WTC11 (cell line): Measurements from ENCODE around the gene CYP3A4. TPM values are rescaled to one million over a fixed set of nuclear protein-coding genes. Genes with fewer than 3 reads are reported as not detected.

Experiments used
- ATAC-seq: fragments of 200-7000 bp; cut with Tn5 transposase; 2 replicates; pipeline ENCODE4 v1.10.0; 2021; ENCODE audit warnings: mild to moderate bottlenecking, moderate library complexity
- CTCF ChIA-PET: fragments of 300-600 bp; sonication (Branson Sonifier 250); formaldehyde crosslinking; loops from one replicate; lab custom pipeline; 2021; ENCODE audit warnings: antibody characterized with exemption; lab: Charles Lee
- POLR2A ChIA-PET: fragments of 350-600 bp; sonication (Branson Sonifier 250); formaldehyde crosslinking; loops from one replicate; lab custom pipeline; 2021; ENCODE audit warnings: antibody characterized with exemption; lab: Charles Lee
- DNase-seq: peaks from one replicate; pipeline ENCODE4 v3.0.0; 2021; ENCODE audit warnings: low spot score
- H3K27ac Mint-ChIP-seq: 2 replicates; pipeline ENCODE4 v1.8.0; 2021; ENCODE audit warnings: mixed read lengths
- H3K27me3 Mint-ChIP-seq: 2 replicates; pipeline ENCODE4 v1.8.0; 2021; ENCODE audit warnings: low read depth, mild to moderate bottlenecking, moderate library complexity, mixed read lengths
- H3K36me3 Mint-ChIP-seq: 2 replicates; pipeline ENCODE4 v1.8.0; 2021; ENCODE audit warnings: mixed read lengths
- H3K4me1 Mint-ChIP-seq: 2 replicates; pipeline ENCODE4 v1.8.0; 2022; ENCODE audit warnings: mixed read lengths
- H3K4me3 Mint-ChIP-seq: 2 replicates; pipeline ENCODE4 v1.8.0; 2021; ENCODE audit warnings: mild to moderate bottlenecking, moderate library complexity, mixed read lengths
- H3K9me3 Mint-ChIP-seq: 2 replicates; pipeline ENCODE4 v1.8.0; 2021; ENCODE audit warnings: mixed read lengths
- CREM ChIP-seq: sonication (generic); formaldehyde crosslinking; IDR thresholded peaks from 2 replicates; pipeline ENCODE4 v1.8.1; 2022; ENCODE audit warnings: mild to moderate bottlenecking, missing genetic modification reagents, moderate library complexity
- EMX1 ChIP-seq: fragments of 250-450 bp; sonication (Bioruptor Pico); IDR thresholded peaks from 2 replicates; pipeline ENCODE4 v1.8.0; 2021; ENCODE audit warnings: mild to moderate bottlenecking
- GABPB1 ChIP-seq: sonication (generic); formaldehyde crosslinking; IDR thresholded peaks from 2 replicates; pipeline ENCODE4 v1.8.1; 2023; ENCODE audit warnings: mild to moderate bottlenecking, missing genetic modification reagents
- GRHL2 ChIP-seq: fragments of 250-450 bp; sonication (Bioruptor Pico); IDR thresholded peaks from 2 replicates; pipeline ENCODE4 v1.8.0; 2022; ENCODE audit warnings: mild to moderate bottlenecking, moderate library complexity; ENCODE audit not compliant: insufficient replicate concordance, severe bottlenecking
- HMGA2 ChIP-seq: fragments of 250-450 bp; sonication (Bioruptor Pico); IDR thresholded peaks from 2 replicates; pipeline ENCODE4 v1.4.0; 2021; ENCODE audit warnings: mild to moderate bottlenecking, moderate library complexity
- IRF1 ChIP-seq: sonication (generic); formaldehyde crosslinking; IDR thresholded peaks from 2 replicates; pipeline ENCODE4 v1.8.0; 2023; ENCODE audit warnings: missing genetic modification reagents
- KAT7 ChIP-seq: sonication (generic); formaldehyde crosslinking; IDR thresholded peaks from 2 replicates; pipeline ENCODE4 v1.8.1; 2023; ENCODE audit warnings: missing genetic modification reagents, mild to moderate bottlenecking, borderline replicate concordance
- MYBL2 ChIP-seq: sonication (generic); formaldehyde crosslinking; IDR thresholded peaks from 2 replicates; pipeline ENCODE4 v1.8.1; 2023; ENCODE audit warnings: mild to moderate bottlenecking, moderate library complexity, missing genetic modification reagents
- NFATC4 ChIP-seq: fragments of 250-450 bp; sonication (Bioruptor Pico); IDR thresholded peaks from 2 replicates; pipeline ENCODE4 v1.9.0; 2021; ENCODE audit warnings: mild to moderate bottlenecking
- NR1H2 ChIP-seq: sonication (generic); formaldehyde crosslinking; IDR thresholded peaks from 2 replicates; pipeline ENCODE4 v1.9.0; 2021; ENCODE audit warnings: mild to moderate bottlenecking, moderate library complexity, missing genetic modification reagents
- NR2C2 ChIP-seq: sonication (generic); formaldehyde crosslinking; IDR thresholded peaks from 2 replicates; pipeline ENCODE4 v1.8.0; 2022; ENCODE audit warnings: mild to moderate bottlenecking, missing genetic modification reagents
- PRRX2 ChIP-seq: fragments of 250-450 bp; sonication (Bioruptor Pico); IDR thresholded peaks from 2 replicates; pipeline ENCODE4 v1.8.0; 2021; ENCODE audit warnings: mild to moderate bottlenecking
- RELA ChIP-seq: sonication (generic); formaldehyde crosslinking; IDR thresholded peaks from 2 replicates; pipeline ENCODE4 v1.8.1; 2022; ENCODE audit warnings: missing genetic modification reagents, mild to moderate bottlenecking, borderline replicate concordance
- SMAD3 ChIP-seq: sonication (generic); formaldehyde crosslinking; IDR thresholded peaks from 2 replicates; pipeline ENCODE4 v1.8.0; 2022; ENCODE audit warnings: missing genetic modification reagents, mild to moderate bottlenecking, borderline replicate concordance
- SP1 ChIP-seq: sonication (generic); formaldehyde crosslinking; conservative IDR thresholded peaks from 2 replicates; pipeline ENCODE4 v1.8.1; 2022; ENCODE audit warnings: missing genetic modification reagents
- TEAD1 ChIP-seq: sonication (generic); formaldehyde crosslinking; IDR thresholded peaks from 2 replicates; pipeline ENCODE4 v1.8.0; 2022; ENCODE audit warnings: mild to moderate bottlenecking, missing genetic modification reagents
- ZNF138 ChIP-seq: sonication (generic); formaldehyde crosslinking; conservative IDR thresholded peaks from 2 replicates; pipeline ENCODE4 v1.8.1; 2022; ENCODE audit warnings: mild to moderate bottlenecking, moderate library complexity, missing genetic modification reagents
- ZNF219 ChIP-seq: sonication (generic); formaldehyde crosslinking; IDR thresholded peaks from 2 replicates; pipeline ENCODE4 v1.8.0; 2023; ENCODE audit warnings: missing genetic modification reagents, mild to moderate bottlenecking, borderline replicate concordance
- ZNF396 ChIP-seq: fragments of 250-450 bp; sonication (Bioruptor Pico); IDR thresholded peaks from 2 replicates; pipeline ENCODE4 v1.8.0; 2021; ENCODE audit warnings: mild to moderate bottlenecking, moderate library complexity, borderline replicate concordance
- ZNF423 ChIP-seq: fragments of 250-450 bp; sonication (Bioruptor Pico); IDR thresholded peaks from 2 replicates; pipeline ENCODE4 v2.1.2; 2022; ENCODE audit warnings: mild to moderate bottlenecking, moderate library complexity
- ZNF512 ChIP-seq: sonication (generic); formaldehyde crosslinking; IDR thresholded peaks from 2 replicates; pipeline ENCODE4 v1.8.1; 2022; ENCODE audit warnings: missing genetic modification reagents, borderline replicate concordance
- ZNF532 ChIP-seq: fragments of 250-450 bp; sonication (Bioruptor Pico); IDR thresholded peaks from 2 replicates; pipeline ENCODE4 v1.9.0; 2021; ENCODE audit warnings: mild to moderate bottlenecking, borderline replicate concordance
- total RNA-seq: library from RNA; stranded (reverse); gene quantifications from 3 replicates; pipeline ENCODE4 v1.2.3, GENCODE V29; 2021
- TF ChIP-seq, protein P1 (sequence below): fragments of 250-450 bp; sonication (Bioruptor Pico); IDR thresholded peaks from 2 replicates; pipeline ENCODE4 v1.9.0; 2021; ENCODE audit warnings: moderate library complexity, mild to moderate bottlenecking, inconsistent platforms, borderline replicate concordance
- TF ChIP-seq, protein P2 (sequence below): sonication (generic); formaldehyde crosslinking; IDR thresholded peaks from 2 replicates; pipeline ENCODE4 v1.8.1; 2023; ENCODE audit warnings: mild to moderate bottlenecking, missing genetic modification reagents, moderate library complexity
- TF ChIP-seq, protein P3 (sequence below): sonication (generic); formaldehyde crosslinking; IDR thresholded peaks from 2 replicates; pipeline ENCODE4 v1.8.0; 2022; ENCODE audit warnings: mild to moderate bottlenecking, missing genetic modification reagents

The CYP3A4 gene
- total RNA-seq, 1 experiment from 2014 or later, result 0.33 TPM

DNA sequence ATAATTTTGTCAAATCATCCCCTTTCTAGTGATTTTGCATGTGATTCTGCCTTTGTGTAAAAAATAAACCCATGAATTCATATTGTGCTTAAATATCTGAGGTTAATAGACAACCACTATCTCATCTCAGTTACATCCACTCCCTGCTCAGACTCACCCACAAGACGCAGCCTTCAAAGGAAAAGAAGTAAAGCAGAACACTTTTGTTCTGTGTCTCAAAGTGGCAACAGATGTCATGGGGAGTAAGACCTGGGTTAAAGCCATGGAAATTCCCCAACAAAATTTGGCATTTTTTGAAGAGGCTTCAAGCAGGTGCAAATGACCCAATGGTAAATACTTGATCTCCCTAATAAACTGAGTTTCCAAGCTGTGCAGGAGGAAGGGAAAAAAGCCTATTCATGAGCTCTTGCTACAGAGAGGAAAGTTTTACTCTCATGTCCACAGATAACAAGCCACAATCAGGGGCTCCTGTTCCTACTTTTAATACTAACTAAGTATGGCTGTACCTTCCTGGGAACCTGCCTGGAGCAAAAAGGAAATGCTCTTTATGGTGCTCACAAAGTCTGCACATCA, 53.7 kb downstream of the CYP3A4 start:
- no peak overlapping the region for H3K4me3 Mint-ChIP-seq
- ATAC-seq (no peak), DNase-seq (no peak)
- TF ChIP-seq EMX1 (CRISPR knock-in tag) (no peak), CREM (CRISPR knock-in tag) (no peak)
- H3K4me1 Mint-ChIP-seq, result no peaks in the 10 kb centered on the region
- POLR2A ChIA-PET, result no interaction called here
- H3K27me3 Mint-ChIP-seq, result 0 out of 2 replicates have a peak, but pooled peaks cover 3% of the 10 kb centered on the region
- CTCF ChIA-PET, result interaction anchor here (0.5 kb wide), 1 partner anchor 827 kb away, joined by 3 read pairs; no protein-coding TSS in a partner anchor
- H3K27ac Mint-ChIP-seq, result no peak overlapping the region
- no peaks in the 10 kb centered on the region for H3K9me3 Mint-ChIP-seq
- no peaks in the 10 kb centered on the region for H3K36me3 Mint-ChIP-seq

GRCh38 chr7:99729486-99730237, 54.3 kb downstream of the CYP3A4 start:
- Mint-ChIP-seq H3K36me3 (no peaks in the 10 kb centered on the region), H3K4me3 (no peak overlapping the region), H3K9me3 (no peaks in the 10 kb centered on the region), H3K4me1 (no peaks in the 10 kb centered on the region), H3K27ac (no peak overlapping the region), H3K27me3 (0 out of 2 replicates have a peak, but pooled peaks cover 2% of the 10 kb centered on the region)
- POLR2A ChIA-PET, result no interaction called here
- DNase-seq, result no peak
- CTCF ChIA-PET, result no interaction called here
- ATAC-seq, result no peak
- TF ChIP-seq ZNF219 (CRISPR knock-in tag) (no peak), GABPB1 (0 out of 2 replicates have a peak, but pooled peaks have one; percentile 27), HMGA2 (CRISPR knock-in tag) (no peak), ZNF396 (no peak), NR2C2 (CRISPR knock-in tag) (no peak), PRRX2 (CRISPR knock-in tag) (no peak), RELA (CRISPR knock-in tag) (no peak), ZNF138 (CRISPR knock-in tag) (no peak)
- TF ChIP-seq, protein P1, sequence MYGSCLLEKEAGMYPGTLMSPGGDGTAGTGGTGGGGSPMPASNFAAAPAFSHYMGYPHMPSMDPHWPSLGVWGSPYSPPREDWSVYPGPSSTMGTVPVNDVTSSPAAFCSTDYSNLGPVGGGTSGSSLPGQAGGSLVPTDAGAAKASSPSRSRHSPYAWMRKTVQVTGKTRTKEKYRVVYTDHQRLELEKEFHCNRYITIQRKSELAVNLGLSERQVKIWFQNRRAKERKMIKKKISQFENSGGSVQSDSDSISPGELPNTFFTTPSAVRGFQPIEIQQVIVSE (CRISPR knock-in tag), result no peak

GRCh38 chr7:99728615-99729014, 55.4 kb downstream of the CYP3A4 start:
- Mint-ChIP-seq H3K27ac (no peak overlapping the region), H3K4me3 (no peak overlapping the region), H3K9me3 (no peaks in the 10 kb centered on the region), H3K4me1 (no peaks in the 10 kb centered on the region), H3K36me3 (no peaks in the 10 kb centered on the region), H3K27me3 (peaks cover 6% of the 10 kb centered on the region)
- no peak for DNase-seq
- no peak for ATAC-seq
- POLR2A ChIA-PET, result no interaction called here
- CTCF ChIA-PET, result no interaction called here
- no peak for TF ChIP-seq ZNF512
- no peak for TF ChIP-seq TEAD1 (CRISPR knock-in tag)
- TF ChIP-seq KAT7 (CRISPR knock-in tag), result no peak
- TF ChIP-seq, protein P2, sequence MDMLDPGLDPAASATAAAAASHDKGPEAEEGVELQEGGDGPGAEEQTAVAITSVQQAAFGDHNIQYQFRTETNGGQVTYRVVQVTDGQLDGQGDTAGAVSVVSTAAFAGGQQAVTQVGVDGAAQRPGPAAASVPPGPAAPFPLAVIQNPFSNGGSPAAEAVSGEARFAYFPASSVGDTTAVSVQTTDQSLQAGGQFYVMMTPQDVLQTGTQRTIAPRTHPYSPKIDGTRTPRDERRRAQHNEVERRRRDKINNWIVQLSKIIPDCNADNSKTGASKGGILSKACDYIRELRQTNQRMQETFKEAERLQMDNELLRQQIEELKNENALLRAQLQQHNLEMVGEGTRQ (CRISPR knock-in tag), result no peak
- no peak for TF ChIP-seq IRF1 (CRISPR knock-in tag)
- TF ChIP-seq ZNF423 (CRISPR knock-in tag), result no peak
- TF ChIP-seq GRHL2 (CRISPR knock-in tag), result no peak
- no peak for TF ChIP-seq NFATC4 (CRISPR knock-in tag)
- no peak for TF ChIP-seq MYBL2 (CRISPR knock-in tag)
- no peak for TF ChIP-seq NR1H2 (CRISPR knock-in tag)
- no peak for TF ChIP-seq ZNF532 (CRISPR knock-in tag)
- TF ChIP-seq SMAD3 (CRISPR knock-in tag), result no peak
- TF ChIP-seq SP1 (CRISPR knock-in tag), result no peak
- TF ChIP-seq, protein P3, sequence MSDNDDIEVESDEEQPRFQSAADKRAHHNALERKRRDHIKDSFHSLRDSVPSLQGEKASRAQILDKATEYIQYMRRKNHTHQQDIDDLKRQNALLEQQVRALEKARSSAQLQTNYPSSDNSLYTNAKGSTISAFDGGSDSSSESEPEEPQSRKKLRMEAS (CRISPR knock-in tag), result no peak
